Measurements from ENCODE around the gene ZC3H14.

GRCh38 chr14:88630565-88630964, 67.7 kb downstream of the ZC3H14 start:
- TF ChIP-seq CTCF (IDR thresholded peaks at IDR 0.05; ENCODE audit: insufficient read depth, low read depth, low read length): no peak
- TF ChIP-seq EZH2 (IDR thresholded peaks at IDR 0.05; ENCODE audit: insufficient read depth, low read length): no peak
